Measurements from ENCODE around the gene PSME1. TPM values are rescaled to one million over a fixed set of nuclear protein-coding genes. Genes with fewer than 3 reads are reported as not detected.

PSME1 gene
- total and polyA plus RNA-seq, 10 of the 15 experiments (the other 5 are each of a cell fraction or from before 2014, with no cell fraction given), result 250 to 1,378 (median 412) TPM

DNA sequence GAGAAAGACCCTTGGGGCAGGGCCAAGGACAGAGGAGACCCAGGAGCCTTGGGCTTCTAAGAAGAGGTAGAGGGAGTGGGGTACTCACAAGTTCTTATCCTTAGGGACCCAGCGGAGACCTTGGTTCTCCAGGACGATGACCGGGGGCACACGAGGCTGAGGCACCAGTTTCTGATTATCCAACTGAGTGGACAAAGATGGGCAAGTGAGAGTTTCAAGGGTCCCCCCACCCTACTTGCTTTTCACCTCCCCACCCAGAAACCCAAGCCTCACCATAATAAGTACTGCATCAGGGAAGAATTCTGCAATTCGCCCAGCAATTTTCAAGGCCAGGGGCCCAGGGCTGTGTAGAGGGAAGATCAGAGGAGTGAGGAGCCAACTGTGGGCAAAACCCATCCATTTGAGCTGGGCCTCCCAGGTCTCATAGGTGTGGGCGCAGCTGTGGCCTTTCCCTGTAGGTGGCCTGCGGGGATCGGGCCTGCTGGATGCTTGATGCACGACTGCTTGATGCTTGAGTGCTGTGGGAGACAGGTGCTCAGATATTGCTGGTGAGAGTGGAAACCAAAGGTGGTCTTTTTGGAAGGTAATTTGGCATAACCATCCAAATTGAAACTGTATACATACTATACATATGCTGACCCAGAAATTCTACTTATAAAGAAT is 3.4 kb downstream of the PSME1 start (continued):
- no peak for TF ChIP-seq SUZ12 (IDR thresholded peaks at IDR 0.05; ENCODE audit: unreplicated experiment)
- no peak for TF ChIP-seq CHD1 (IDR thresholded peaks at IDR 0.05; ENCODE audit: low read depth, low read length)
- TF ChIP-seq, protein P1, sequence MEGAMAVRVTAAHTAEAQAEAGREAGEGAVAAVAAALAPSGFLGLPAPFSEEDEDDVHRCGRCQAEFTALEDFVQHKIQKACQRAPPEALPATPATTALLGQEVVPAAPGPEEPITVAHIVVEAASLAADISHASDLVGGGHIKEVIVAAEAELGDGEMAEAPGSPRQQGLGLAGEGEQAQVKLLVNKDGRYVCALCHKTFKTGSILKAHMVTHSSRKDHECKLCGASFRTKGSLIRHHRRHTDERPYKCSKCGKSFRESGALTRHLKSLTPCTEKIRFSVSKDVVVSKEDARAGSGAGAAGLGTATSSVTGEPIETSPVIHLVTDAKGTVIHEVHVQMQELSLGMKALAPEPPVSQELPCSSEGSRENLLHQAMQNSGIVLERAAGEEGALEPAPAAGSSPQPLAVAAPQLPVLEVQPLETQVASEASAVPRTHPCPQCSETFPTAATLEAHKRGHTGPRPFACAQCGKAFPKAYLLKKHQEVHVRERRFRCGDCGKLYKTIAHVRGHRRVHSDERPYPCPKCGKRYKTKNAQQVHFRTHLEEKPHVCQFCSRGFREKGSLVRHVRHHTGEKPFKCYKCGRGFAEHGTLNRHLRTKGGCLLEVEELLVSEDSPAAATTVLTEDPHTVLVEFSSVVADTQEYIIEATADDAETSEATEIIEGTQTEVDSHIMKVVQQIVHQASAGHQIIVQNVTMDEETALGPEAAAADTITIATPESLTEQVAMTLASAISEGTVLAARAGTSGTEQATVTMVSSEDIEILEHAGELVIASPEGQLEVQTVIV (IDR thresholded peaks at IDR 0.05; ENCODE audit: borderline replicate concordance, partially characterized antibody), result no peak
- TF ChIP-seq, protein P2, sequence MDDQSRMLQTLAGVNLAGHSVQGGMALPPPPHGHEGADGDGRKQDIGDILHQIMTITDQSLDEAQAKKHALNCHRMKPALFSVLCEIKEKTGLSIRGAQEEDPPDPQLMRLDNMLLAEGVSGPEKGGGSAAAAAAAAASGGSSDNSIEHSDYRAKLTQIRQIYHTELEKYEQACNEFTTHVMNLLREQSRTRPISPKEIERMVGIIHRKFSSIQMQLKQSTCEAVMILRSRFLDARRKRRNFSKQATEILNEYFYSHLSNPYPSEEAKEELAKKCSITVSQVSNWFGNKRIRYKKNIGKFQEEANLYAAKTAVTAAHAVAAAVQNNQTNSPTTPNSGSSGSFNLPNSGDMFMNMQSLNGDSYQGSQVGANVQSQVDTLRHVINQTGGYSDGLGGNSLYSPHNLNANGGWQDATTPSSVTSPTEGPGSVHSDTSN (IDR thresholded peaks at IDR 0.05; ENCODE audit: insufficient replicate concordance, low read depth, low read length), result no peak
- TF ChIP-seq TCF7 (IDR thresholded peaks at IDR 0.05; ENCODE audit: borderline replicate concordance), result no peak
- no peak for TF ChIP-seq FOS (IDR thresholded peaks at IDR 0.05; ENCODE audit: borderline replicate concordance, extremely low read depth, insufficient read length)
- TF ChIP-seq NFIC (IDR thresholded peaks at IDR 0.05; ENCODE audit: low read depth, low read length), result no peak
- no peak for TF ChIP-seq POU2F2 (IDR thresholded peaks at IDR 0.05; ENCODE audit: borderline replicate concordance, low read depth, low read length)
- TF ChIP-seq SP1 (IDR thresholded peaks at IDR 0.05; ENCODE audit: low read depth, low read length), result no peak
- peak; percentile 24; the same call in 1 of the 2 replicates for TF ChIP-seq POLR2A (IDR thresholded peaks at IDR 0.05; ENCODE audit: low read depth, low read length)
